H1 (cell line): ENCODE results near the gene DDX42. TPM values are rescaled to one million over a fixed set of nuclear protein-coding genes. Genes with fewer than 3 reads are reported as not detected.

ENCODE experiments used
- CTCF ChIA-PET: fragments of 300-600 bp; sonication (Branson Sonifier 250); formaldehyde crosslinking; loops from one replicate; lab custom pipeline; 2021; ENCODE audit not compliant: partially characterized antibody; lab: Charles Lee
- POLR2A ChIA-PET: fragments of 300-600 bp; sonication (Branson Sonifier 250); formaldehyde crosslinking; loops from one replicate; lab custom pipeline; 2021; ENCODE audit warnings: inconsistent platforms; ENCODE audit not compliant: partially characterized antibody; lab: Charles Lee
- DNase-seq, 2 experiments: peaks; one replicate each; pipeline versions ENCODE4 v3.0.0 to v3.0.0-alpha.2; 2010 to 2022; ENCODE audit warnings: low spot score in 2 of 2, low read depth in 1 of 2, mixed read lengths in 1 of 2
- FAIRE-seq: peaks from 2 replicates; lab custom pipeline; 2011; peaks lifted over from hg19 to GRCh38; lab: Jason Lieb, UNC
- H2AFZ ChIP-seq: 2 replicates; pipeline ENCODE4 v1.8.1; 2012; ENCODE audit warnings: low read length, inconsistent platforms
- H2AK5ac ChIP-seq: 2 replicates; pipeline ENCODE4 v1.6.1; 2013; ENCODE audit warnings: low read depth, low read length
- H2BK120ac ChIP-seq: replicated peaks from 2 replicates; pipeline ENCODE3; 2013; ENCODE audit warnings: low read depth, low read length, inconsistent platforms
- H2BK12ac ChIP-seq: 2 replicates; pipeline ENCODE4 v1.6.1; 2013; ENCODE audit warnings: low read depth, low read length
- H2BK15ac ChIP-seq: 2 replicates; pipeline ENCODE4 v1.6.1; 2013; ENCODE audit warnings: low read length
- H2BK20ac ChIP-seq: 2 replicates; pipeline ENCODE4 v1.6.1; 2013; ENCODE audit warnings: low read length
- H2BK5ac ChIP-seq: 2 replicates; pipeline ENCODE4 v1.6.1; 2013; ENCODE audit warnings: low read depth, low read length
- H3K14ac ChIP-seq: 2 replicates; pipeline ENCODE4 v1.6.1; 2013; ENCODE audit warnings: inconsistent platforms; ENCODE audit not compliant: insufficient read length
- H3K18ac ChIP-seq: 2 replicates; pipeline ENCODE4 v1.6.1; 2013; ENCODE audit warnings: low read length; ENCODE audit errors: extremely low read depth
- H3K23ac ChIP-seq: 2 replicates; pipeline ENCODE4 v1.6.1; 2013; ENCODE audit warnings: inconsistent platforms; ENCODE audit not compliant: insufficient read length
- H3K23me2 ChIP-seq: 2 replicates; pipeline ENCODE4 v1.6.1; 2013; ENCODE audit warnings: low read depth, low read length
- H3K27ac ChIP-seq: 2 replicates; pipeline ENCODE4 v1.6.1; 2011; ENCODE audit warnings: low read depth, low read length, inconsistent platforms
- H3K27me3 ChIP-seq, 4 experiments: replicated peaks in 1 of 4; 1 replicate in 1 of 4; 2 replicates in 3 of 4; pipeline versions ENCODE4 v1.6.1 to v1.8.1; 2011 to 2013; ENCODE audit warnings: low read length in 3 of 4, mild to moderate bottlenecking in 3 of 4, inconsistent platforms in 2 of 4, mixed read lengths in 2 of 4, moderate library complexity in 1 of 4; ENCODE audit not compliant: control insufficient read depth in 3 of 4, insufficient read depth in 3 of 4; ENCODE audit errors: extremely low read depth in 1 of 4
- H3K36me3 ChIP-seq, 4 experiments: 2 replicates each; pipeline versions ENCODE4 v1.6.1 to v1.8.1; 2011 to 2013; ENCODE audit warnings: mild to moderate bottlenecking in 4 of 4, low read length in 3 of 4, moderate library complexity in 2 of 4, control low read depth in 1 of 4, inconsistent platforms in 1 of 4; ENCODE audit not compliant: insufficient read depth in 4 of 4, control insufficient read depth in 2 of 4
- H3K4ac ChIP-seq: replicated peaks from 2 replicates; pipeline ENCODE3; 2013; ENCODE audit warnings: low read length, low read depth, mixed read lengths, inconsistent platforms; ENCODE audit not compliant: insufficient read length
- H3K4me1 ChIP-seq, 4 experiments: replicated peaks in 1 of 4; 1 replicate in 1 of 4; 2 replicates in 3 of 4; pipeline versions ENCODE4 v1.6.1 to v1.8.1; 2011 to 2013; ENCODE audit warnings: low read length in 3 of 4, inconsistent platforms in 2 of 4, mixed read lengths in 1 of 4; ENCODE audit not compliant: insufficient read depth in 4 of 4, control insufficient read depth in 3 of 4
- H3K4me2 ChIP-seq, 2 experiments: 2 replicates each; pipeline versions ENCODE4 v1.6.1 to v1.8.1; 2011 to 2013; ENCODE audit warnings: low read depth in 2 of 2, low read length in 2 of 2, control low read depth in 1 of 2, inconsistent platforms in 1 of 2, mild to moderate bottlenecking in 1 of 2; ENCODE audit not compliant: insufficient read depth in 1 of 2
- H3K4me3 ChIP-seq, 4 experiments: fragments of 200-600, 300-600 bp in 1 of 4; sonication (generic), shearing (Covaris generic), sonication (Bioruptor Twin) in 1 of 4; 2 replicates each; pipeline versions ENCODE4 v1.5.1 to v1.8.1; 2011 to 2016; ENCODE audit warnings: low read length in 4 of 4, low read depth in 3 of 4, control low read depth in 2 of 4, inconsistent platforms in 2 of 4, mild to moderate bottlenecking in 2 of 4, mixed read lengths in 1 of 4, moderate library complexity in 1 of 4; ENCODE audit not compliant: insufficient read depth in 2 of 4; ENCODE audit errors: extremely low read depth in 1 of 4
- H3K56ac ChIP-seq: replicated peaks from 2 replicates; pipeline ENCODE3; 2013; ENCODE audit warnings: low read depth, mild to moderate bottlenecking, mixed read lengths, low read length, inconsistent platforms; ENCODE audit not compliant: insufficient read length
- H3K79me1 ChIP-seq: 2 replicates; pipeline ENCODE4 v1.6.1; 2013; ENCODE audit warnings: low read depth, low read length, control low read depth
- H3K79me2 ChIP-seq, 2 experiments: 2 replicates each; pipeline versions ENCODE4 v1.6.1 to v1.8.1; 2012 to 2013; ENCODE audit warnings: low read length in 2 of 2, mild to moderate bottlenecking in 2 of 2, inconsistent platforms in 1 of 2; ENCODE audit not compliant: insufficient read depth in 2 of 2, control insufficient read depth in 1 of 2
- H3K9ac ChIP-seq, 4 experiments: replicated peaks in 1 of 4; 1 replicate in 1 of 4; 2 replicates in 3 of 4; pipeline versions ENCODE4 v1.6.1 to v1.8.1; 2011 to 2013; ENCODE audit warnings: low read depth in 3 of 4, low read length in 3 of 4, control low read depth in 2 of 4, mild to moderate bottlenecking in 2 of 4, moderate library complexity in 2 of 4, inconsistent platforms in 1 of 4; ENCODE audit errors: extremely low read depth in 1 of 4
- H3K9me3 ChIP-seq, 2 experiments: 2 replicates each; pipeline versions ENCODE4 v1.6.1 to v1.8.1; 2012 to 2013; ENCODE audit warnings: mild to moderate bottlenecking in 2 of 2, moderate library complexity in 2 of 2, control low read depth in 1 of 2, inconsistent platforms in 1 of 2, low read depth in 1 of 2, low read length in 1 of 2, mixed read lengths in 1 of 2; ENCODE audit not compliant: insufficient read depth in 2 of 2
- H4K20me1 ChIP-seq, 2 experiments: replicated peaks in 1 of 2; 2 replicates each; pipeline versions ENCODE3 to v1.8.1; 2011 to 2013; ENCODE audit warnings: inconsistent platforms in 2 of 2, low read length in 2 of 2, mild to moderate bottlenecking in 1 of 2; ENCODE audit not compliant: insufficient read depth in 2 of 2, control insufficient read depth in 1 of 2
- H4K5ac ChIP-seq: 2 replicates; pipeline ENCODE4 v1.6.1; 2013; ENCODE audit warnings: low read length, low read depth, mixed read lengths, inconsistent platforms; ENCODE audit not compliant: insufficient read length
- H4K8ac ChIP-seq: 2 replicates; pipeline ENCODE4 v1.8.0; 2013; ENCODE audit warnings: mild to moderate bottlenecking, moderate library complexity, low read length, inconsistent platforms; ENCODE audit not compliant: insufficient read depth; ENCODE audit errors: extremely low read depth
- H4K91ac ChIP-seq: replicated peaks from 2 replicates; pipeline ENCODE3; 2013; ENCODE audit warnings: low read length, mixed read lengths, inconsistent platforms; ENCODE audit not compliant: insufficient read length
- BRCA1 ChIP-seq: IDR thresholded peaks from 2 replicates; pipeline ENCODE4 v1.6.1; 2012; ENCODE audit warnings: low read depth, low read length, improper control_type of control experiment
- CBX5 ChIP-seq: fragments of 300-800, 300-1000 bp; sonication (generic); IDR thresholded peaks from 2 replicates; pipeline ENCODE4 v1.7.1; 2016; ENCODE audit warnings: antibody characterized with exemption, low read length, low read depth
- FOSL1 ChIP-seq: IDR thresholded peaks from 2 replicates; pipeline ENCODE4 v1.6.1; 2011; ENCODE audit warnings: mild to moderate bottlenecking, low read depth, low read length, moderate library complexity; ENCODE audit not compliant: insufficient read depth
- HDAC6 ChIP-seq: IDR thresholded peaks from one replicate; pipeline ENCODE4 v1.7.1; 2012; ENCODE audit warnings: low read depth, mild to moderate bottlenecking, inconsistent platforms, low read length, moderate library complexity
- WGBS, 2 experiments: shearing (Covaris generic) in 1 of 2; methylation state at CpG; one replicate each; pipeline versions ENCODE4 v1.1.6 to v1.1.7; 2013 to 2015; ENCODE audit warnings: low lambda C conversion rate in 2 of 2, mixed read lengths in 2 of 2, inconsistent platforms in 1 of 2, low coverage in 1 of 2, missing lambda C conversion rate in 1 of 2; ENCODE audit not compliant: insufficient replicate concordance in 2 of 2, insufficient coverage in 1 of 2, insufficient read length in 1 of 2; ENCODE audit errors: extremely low coverage in 1 of 2, missing lambda C conversion rate in 1 of 2; 5-methylcytosine and 5-hydroxymethylcytosine counted together
- polyA plus RNA-seq, 7 experiments: library from polyadenylated mRNA; depleted of rRNA in 3 of 7; stranded (reverse) in 5 of 7; unstranded in 2 of 7; fragments of >200 nt in 5 of 7; fragments of 200-250 nt in 2 of 7; gene quantifications; 1 replicate in 5 of 7; 2 replicates in 1 of 7; 4 replicates in 1 of 7; pipeline versions ENCODE4 v1.2.1 to v1.2.3, GENCODE V29; 2011 to 2013; ENCODE audit warnings: missing spikeins in 2 of 7, mixed read lengths in 2 of 7
- total RNA-seq: library from RNA; stranded (reverse); fragmentation: NEBNext Ultra II Directional; extraction: Animal tissue kit (Norgen Biotek cat#: 25700); gene quantifications from 2 replicates; pipeline ENCODE4 v1.2.1, GENCODE V29; 2021

Gene DDX42
- total and polyA plus RNA-seq, 2 of the 8 experiments (the other 6 are each of a cell fraction or from before 2014, with no cell fraction given), result 40.6 to 114 TPM

DNA sequence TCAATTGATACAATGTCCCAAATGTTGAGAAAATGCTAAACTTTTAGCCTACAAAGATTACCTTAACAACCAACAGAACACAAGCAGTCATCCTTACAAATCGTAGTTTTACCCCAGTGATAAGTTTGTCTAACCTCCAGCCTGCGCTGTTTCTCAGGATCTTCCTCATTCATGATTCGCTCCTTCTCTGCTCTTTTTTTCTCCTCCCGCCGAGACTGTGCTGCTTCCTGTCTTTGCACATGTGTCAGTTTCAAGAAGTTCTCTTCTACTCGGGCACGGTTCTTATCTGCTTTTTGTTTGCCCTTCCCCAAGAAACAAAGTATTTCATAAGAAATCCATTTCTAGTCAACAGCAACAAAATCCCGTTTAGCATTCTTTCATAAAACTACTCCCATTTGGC lies 22.2 kb upstream of the DDX42 start:
- FAIRE-seq, result no peak
- H3K4me2 ChIP-seq, result no peak overlapping the region
- CTCF ChIA-PET, result no interaction called here

More for the DNA sequence above, 22.2 kb upstream of the DDX42 start:
- Histone ChIP-seq H3K27me3 (no peaks in the 10 kb centered on the region), H2BK120ac (no peak overlapping the region), H4K20me1 (no peaks in the 10 kb centered on the region), H3K27ac (no peak overlapping the region), H4K8ac (no peak overlapping the region), H3K23ac (no peak overlapping the region), H3K9me3 (no peaks in the 10 kb centered on the region), H2BK12ac (no peak overlapping the region), H2AK5ac (no peak overlapping the region), H3K23me2 (no peaks in the 10 kb centered on the region), H2BK5ac (no peak overlapping the region), H3K18ac (no peak overlapping the region), H4K91ac (no peak overlapping the region), H3K56ac (no peak overlapping the region), H2AFZ (no peak overlapping the region), H3K79me2 (no peaks in the 10 kb centered on the region), H2BK20ac (no peak overlapping the region), H2BK15ac (no peak overlapping the region), H3K4me3 (no peak overlapping the region), H4K5ac (no peak overlapping the region), H3K79me1 (no peaks in the 10 kb centered on the region), H3K4me1 (no peaks in the 10 kb centered on the region), H3K14ac (no peak overlapping the region), H3K9ac (no peak overlapping the region), H3K36me3 (peaks cover 18 to 72% (median 44%) of the 10 kb centered on the region in 4 experiments), H3K4ac (no peak overlapping the region)
- POLR2A ChIA-PET, result interaction anchor here (3.2 kb wide), 1 partner anchor 22 kb away, joined by 8 read pairs; the partner anchor contains the start of genes CCDC47 and DDX42
- DNase-seq, result no peak
- no peak for TF ChIP-seq HDAC6
- no peak for TF ChIP-seq CBX5
- no peak for TF ChIP-seq FOSL1
- no peak for TF ChIP-seq BRCA1
- 95% methylated on average over 8 of the region's 8 CpGs; no CpG with 5 or more reads in 1 of the 2 experiments for WGBS, 2 experiments
